Measurements from ENCODE around the gene ANKRD16. TPM values are rescaled to one million over a fixed set of nuclear protein-coding genes. Genes with fewer than 3 reads are reported as not detected.
"Not testable (repeated sequence)": the region's sequence is repeated elsewhere in the genome, so short reads cannot be mapped to it uniquely, and the experiment has no call there.

The ANKRD16 gene
- total and polyA plus RNA-seq, 2 of the 8 experiments (the other 6 are each of a cell fraction or from before 2014, with no cell fraction given) = 8.2 to 12.7 TPM

DNA sequence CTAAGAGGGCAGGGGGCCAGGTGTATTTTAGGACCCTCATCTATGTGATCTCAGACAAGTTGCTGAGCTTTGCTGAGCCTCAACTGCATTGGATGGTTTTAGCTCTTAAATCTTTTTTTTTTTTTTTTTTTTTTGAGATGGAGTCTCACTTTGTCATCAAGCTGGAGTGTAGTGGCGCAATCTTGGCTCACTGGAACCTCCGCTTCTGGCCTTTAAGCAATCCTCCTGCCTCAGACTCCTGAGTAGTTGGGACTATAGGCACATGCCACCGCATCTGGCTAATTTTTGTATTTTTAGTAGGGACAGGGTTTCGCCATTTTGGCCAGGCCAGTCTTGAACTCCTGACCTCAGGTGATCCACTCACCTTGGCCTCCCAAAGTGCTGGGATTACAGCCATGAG, 43.0 kb downstream of the ANKRD16 start:
- not testable (repeated sequence) for H2BK120ac ChIP-seq (replicated peaks; ENCODE audit: low read depth, low read length); H3K23ac ChIP-seq (ENCODE audit: insufficient read length); H3K23me2 ChIP-seq (ENCODE audit: low read depth, low read length); H4K20me1 ChIP-seq (replicated peaks in 1 of 2; ENCODE audit: control insufficient read depth in 1 of 2, insufficient read depth in 2 of 2, low read length in 2 of 2); H3K4me3 ChIP-seq (ENCODE audit: extremely low read depth in 1 of 4, insufficient read depth in 2 of 4, low read depth in 3 of 4, low read length in 4 of 4); H4K8ac ChIP-seq (ENCODE audit: extremely low read depth, insufficient read depth, low read length); H4K91ac ChIP-seq (replicated peaks; ENCODE audit: insufficient read length, low read length); DNase-seq (ENCODE audit: low read depth in 1 of 2, low spot score in 2 of 2); H3K56ac ChIP-seq (replicated peaks; ENCODE audit: insufficient read length, low read depth, low read length); H3K4me1 ChIP-seq (replicated peaks in 1 of 4; ENCODE audit: control insufficient read depth in 3 of 4, insufficient read depth in 4 of 4, low read length in 3 of 4); H3K79me2 ChIP-seq (ENCODE audit: control insufficient read depth in 1 of 2, insufficient read depth in 2 of 2, low read length in 2 of 2); H3K79me1 ChIP-seq (ENCODE audit: low read depth, low read length); FAIRE-seq; H3K36me3 ChIP-seq (ENCODE audit: control insufficient read depth in 2 of 4, insufficient read depth in 4 of 4, low read length in 3 of 4); H2AFZ ChIP-seq (ENCODE audit: low read length); H3K9me3 ChIP-seq (ENCODE audit: insufficient read depth in 2 of 2, low read depth in 1 of 2, low read length in 1 of 2); H3K4ac ChIP-seq (replicated peaks; ENCODE audit: insufficient read length, low read depth, low read length); H2BK20ac ChIP-seq (ENCODE audit: low read length); H2BK12ac ChIP-seq (ENCODE audit: low read depth, low read length); H3K9ac ChIP-seq (replicated peaks in 1 of 4; ENCODE audit: extremely low read depth in 1 of 4, low read depth in 3 of 4, low read length in 3 of 4); H3K18ac ChIP-seq (ENCODE audit: extremely low read depth, low read length); H3K27me3 ChIP-seq (replicated peaks in 1 of 4; ENCODE audit: control insufficient read depth in 3 of 4, extremely low read depth in 1 of 4, insufficient read depth in 3 of 4, low read length in 3 of 4); H2BK15ac ChIP-seq (ENCODE audit: low read length); H3K14ac ChIP-seq (ENCODE audit: insufficient read length); H2AK5ac ChIP-seq (ENCODE audit: low read depth, low read length); H3K4me2 ChIP-seq (ENCODE audit: insufficient read depth in 1 of 2, low read depth in 2 of 2, low read length in 2 of 2); H4K5ac ChIP-seq (ENCODE audit: insufficient read length, low read depth, low read length); H3K27ac ChIP-seq (ENCODE audit: low read depth, low read length); H2BK5ac ChIP-seq (ENCODE audit: low read depth, low read length)
- 88% methylated on average over 4 of the region's 4 CpGs; no CpG with 5 or more reads in 1 of the 2 experiments for WGBS, 2 experiments (ENCODE audit: extremely low coverage in 1 of 2, insufficient coverage in 1 of 2, insufficient read length in 1 of 2, insufficient replicate concordance in 2 of 2, low coverage in 1 of 2, low lambda C conversion rate in 2 of 2, missing lambda C conversion rate in 1 of 2)
- ChIA-PET CTCF (ENCODE audit: partially characterized antibody) (interaction anchor here (1.5 kb wide), 1 partner anchor 11 kb away, joined by 5 read pairs; no protein-coding TSS in a partner anchor), POLR2A (ENCODE audit: partially characterized antibody) (interaction anchor here (1.5 to 3.0 kb wide), 2 partner anchors 28 to 33 kb away, joined by 3 to 10 read pairs; partner anchors contain the start of gene GDI2)
